CD4-positive, CD25-positive, alpha-beta regulatory T cell (primary cell): ENCODE measurements around the gene WSCD1. TPM values are rescaled to one million over a fixed set of nuclear protein-coding genes. Genes with fewer than 3 reads are reported as not detected.

Experiments used
- ATAC-seq, 2 donors: fragments of 150-1000 bp; cut with Tn5 transposase; one replicate each; pipeline ENCODE4 v1.10.0; 2021; ENCODE audit warnings: low read depth in 2 of 2, moderate number of reproducible peaks in 2 of 2, moderate library complexity in 1 of 2
- DNase-seq, 3 donors: peaks; one replicate each; pipeline versions ENCODE4 v3.0.0 to v3.0.0-alpha.2; 2012 to 2022; ENCODE audit warnings: mixed read lengths in 1 of 3
- H3K27ac ChIP-seq: one replicate; pipeline ENCODE4 v1.7.0; 2013; ENCODE audit warnings: mild to moderate bottlenecking, low read length; ENCODE audit not compliant: insufficient read depth, poor library complexity, severe bottlenecking
- H3K27me3 ChIP-seq: one replicate; pipeline ENCODE4 v1.7.0; 2013; ENCODE audit warnings: low read length; ENCODE audit not compliant: control insufficient read depth, insufficient read depth
- H3K36me3 ChIP-seq: one replicate; pipeline ENCODE4 v1.7.0; 2013; ENCODE audit warnings: mild to moderate bottlenecking, low read length, moderate library complexity; ENCODE audit not compliant: control insufficient read depth, insufficient read depth
- H3K4me1 ChIP-seq: 2 replicates; pipeline ENCODE4 v1.7.0; 2013; ENCODE audit warnings: mild to moderate bottlenecking, low read length; ENCODE audit not compliant: insufficient read depth, control insufficient read depth, poor library complexity, severe bottlenecking
- H3K4me3 ChIP-seq: one replicate; pipeline ENCODE4 v1.7.0; 2013; ENCODE audit warnings: low read depth, mild to moderate bottlenecking, low read length, moderate library complexity
- H3K9me3 ChIP-seq, 2 experiments: 1 replicate in 1 of 2; 2 replicates in 1 of 2; pipeline ENCODE4 v1.7.0; 2013; ENCODE audit warnings: low read length in 2 of 2, mild to moderate bottlenecking in 1 of 2, moderate library complexity in 1 of 2; ENCODE audit not compliant: control insufficient read depth in 2 of 2
- H3K27ac Mint-ChIP-seq, 3 donors: one replicate each; pipeline ENCODE4 v1.8.0; 2020 to 2022; ENCODE audit warnings: mild to moderate bottlenecking in 3 of 3, mixed read lengths in 3 of 3, moderate library complexity in 2 of 3
- H3K27me3 Mint-ChIP-seq: one replicate; pipeline ENCODE4 v1.8.0; 2022; ENCODE audit warnings: mild to moderate bottlenecking, mixed read lengths
- H3K36me3 Mint-ChIP-seq: one replicate; pipeline ENCODE4 v1.8.0; 2020; ENCODE audit warnings: mixed read lengths
- H3K4me1 Mint-ChIP-seq, 4 donors: one replicate each; pipeline ENCODE4 v1.8.0; 2020 to 2022; ENCODE audit warnings: mixed read lengths in 4 of 4, mild to moderate bottlenecking in 1 of 4
- H3K4me3 Mint-ChIP-seq, 4 donors: one replicate each; pipeline ENCODE4 v1.8.0; 2020 to 2022; ENCODE audit warnings: mild to moderate bottlenecking in 4 of 4, mixed read lengths in 4 of 4, moderate library complexity in 3 of 4
- H3K9me3 Mint-ChIP-seq, 7 donors: one replicate each; pipeline ENCODE4 v1.8.0; 2020 to 2022; ENCODE audit warnings: mixed read lengths in 7 of 7, mild to moderate bottlenecking in 3 of 7, moderate library complexity in 2 of 7
- polyA plus RNA-seq, 4 donors: library from polyadenylated mRNA; unstranded; fragments of 300-500 nt; fragmentation: Illumina TruSeq; gene quantifications; one replicate each; pipeline ENCODE4 v1.2.3, GENCODE V29; 2021
- total RNA-seq: library from RNA; stranded (reverse); gene quantifications from one replicate; pipeline ENCODE4 v1.2.3, GENCODE V29; 2022

WSCD1 gene
- total and polyA plus RNA-seq, 5 donors from 2014 or later: not detected

DNA sequence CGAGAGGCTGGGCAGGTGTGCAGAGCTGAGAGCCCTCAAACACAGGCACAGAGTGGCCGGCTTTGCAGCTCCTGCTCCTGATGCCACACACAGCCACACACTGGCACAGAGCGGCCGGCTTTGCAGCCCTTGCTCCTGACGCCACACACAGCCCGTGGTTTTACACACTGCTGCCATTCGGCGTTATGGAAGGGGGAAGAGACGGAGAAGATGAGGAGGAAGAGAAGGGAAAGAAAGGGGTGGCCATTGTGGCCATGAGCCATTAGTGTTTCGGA lies 26.8 kb downstream of the WSCD1 start:
- no peak overlapping the region for H3K4me3 Mint-ChIP-seq
- Histone ChIP-seq H3K4me3 (no peak overlapping the region), H3K27ac (no peak overlapping the region), H3K9me3 (no peaks in the 10 kb centered on the region), H3K27me3 (no peaks in the 10 kb centered on the region), H3K4me1 (no peaks in the 10 kb centered on the region), H3K36me3 (no peaks in the 10 kb centered on the region)
- ATAC-seq (no peak), DNase-seq (no peak)
- no peaks in the 10 kb centered on the region for H3K36me3 Mint-ChIP-seq
- H3K27me3 Mint-ChIP-seq: peaks cover 4% of the 10 kb centered on the region
- H3K27ac Mint-ChIP-seq: no peak overlapping the region
- H3K9me3 Mint-ChIP-seq: peaks cover 0 to 3% (median 0%) of the 10 kb centered on the region in 7 donors
- no peaks in the 10 kb centered on the region for H3K4me1 Mint-ChIP-seq

DNA sequence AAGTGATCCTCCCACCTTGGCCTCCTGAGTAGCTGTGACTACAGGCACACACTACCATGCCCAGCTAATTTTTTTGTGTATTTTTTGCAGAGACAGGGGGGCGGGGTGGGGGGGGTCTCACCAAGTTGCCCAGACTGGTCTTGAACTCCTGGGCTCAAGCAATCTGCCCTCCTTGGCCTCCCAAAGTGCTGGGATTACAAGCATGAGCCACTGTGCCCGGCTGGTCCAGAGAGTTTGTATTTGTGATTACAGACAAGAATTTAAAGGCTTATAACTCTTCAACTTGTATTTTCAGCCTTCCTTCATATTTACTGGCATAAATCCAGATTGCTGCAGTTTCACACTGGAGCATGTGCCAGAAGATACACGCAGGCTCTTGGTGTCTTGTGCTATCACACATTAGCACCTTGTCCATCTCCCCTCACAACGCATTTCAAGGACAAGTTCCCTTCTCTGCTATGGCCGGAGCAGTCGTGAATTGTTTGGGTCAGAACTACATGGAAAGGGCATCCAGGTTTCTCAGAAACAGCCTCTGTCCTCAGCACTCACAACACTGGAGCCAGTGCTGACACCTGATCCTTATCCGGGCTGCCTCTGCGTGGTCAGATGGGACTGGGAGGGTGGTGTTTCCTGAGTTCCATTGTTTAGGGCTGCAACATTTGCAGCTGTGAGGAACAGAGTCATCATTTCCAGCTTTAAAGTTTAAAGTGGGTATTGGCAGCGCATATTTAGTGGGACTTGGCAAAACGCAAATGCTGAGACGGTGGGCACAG lies 28.1 kb downstream of the WSCD1 start:
- Mint-ChIP-seq H3K4me1 (no peaks in the 10 kb centered on the region), H3K36me3 (no peaks in the 10 kb centered on the region), H3K27me3 (peaks cover 4% of the 10 kb centered on the region), H3K27ac (no peak overlapping the region), H3K4me3 (peak overlapping the region in 1 of 4 donors; percentile 68), H3K9me3 (peaks cover 0 to 3% (median 0%) of the 10 kb centered on the region in 7 donors)
- Histone ChIP-seq H3K36me3 (no peaks in the 10 kb centered on the region), H3K4me3 (no peak overlapping the region), H3K27me3 (no peaks in the 10 kb centered on the region), H3K9me3 (no peaks in the 10 kb centered on the region), H3K4me1 (no peaks in the 10 kb centered on the region), H3K27ac (no peak overlapping the region)
- DNase-seq (no peak), ATAC-seq (no peak)

DNA sequence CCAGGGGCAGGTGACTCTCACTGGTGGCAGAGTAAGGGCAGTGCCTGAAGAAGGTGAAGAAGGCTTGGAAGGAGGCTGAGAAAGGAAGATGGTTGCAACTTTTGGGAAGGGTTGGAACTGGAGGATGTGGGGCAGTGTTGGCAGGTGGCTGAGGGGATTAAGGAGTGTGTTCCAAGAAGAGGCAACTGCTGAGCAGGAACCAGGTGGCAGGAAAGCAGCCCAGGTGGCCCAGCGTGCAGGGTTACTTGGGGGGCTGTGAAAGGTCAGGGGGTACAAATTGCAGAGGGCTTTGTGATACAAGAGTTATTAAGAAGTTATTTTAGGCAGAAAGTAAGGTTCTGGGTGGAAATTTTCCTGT lies 28.6 kb downstream of the WSCD1 start:
- DNase-seq: no peak
- Mint-ChIP-seq H3K27me3 (peaks cover 4% of the 10 kb centered on the region), H3K36me3 (no peaks in the 10 kb centered on the region), H3K9me3 (peaks cover 0 to 3% (median 0%) of the 10 kb centered on the region in 7 donors), H3K27ac (no peak overlapping the region), H3K4me1 (no peaks in the 10 kb centered on the region), H3K4me3 (peak overlapping the region in 1 of 4 donors; percentile 68)
- ATAC-seq: no peak
- H3K9me3 ChIP-seq: no peaks in the 10 kb centered on the region
- no peaks in the 10 kb centered on the region for H3K36me3 ChIP-seq
- H3K27me3 ChIP-seq: no peaks in the 10 kb centered on the region
- no peaks in the 10 kb centered on the region for H3K4me1 ChIP-seq
- H3K4me3 ChIP-seq: no peak overlapping the region
- no peak overlapping the region for H3K27ac ChIP-seq

DNA sequence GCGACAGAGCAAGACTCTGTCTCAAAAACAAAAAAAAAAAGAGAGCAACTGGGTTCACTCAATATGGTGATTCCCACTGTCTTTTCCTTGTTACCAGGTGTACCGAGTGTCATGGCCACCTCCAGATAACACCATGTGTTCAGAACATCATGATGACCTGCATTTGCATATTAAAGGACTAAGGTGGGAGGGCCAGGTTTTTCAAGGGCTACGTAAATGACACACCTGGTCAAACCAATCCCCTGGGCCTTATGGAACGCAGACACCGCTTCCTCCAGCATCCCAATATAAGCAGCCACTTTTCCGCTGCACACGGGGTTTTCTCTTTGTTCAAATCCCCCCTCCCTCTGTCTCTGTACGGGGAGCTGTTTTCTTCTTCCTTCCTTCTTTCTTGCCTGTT lies 29.3 kb downstream of the WSCD1 start:
- no peak for DNase-seq
- H3K27ac Mint-ChIP-seq: no peak overlapping the region
- no peak overlapping the region for H3K4me3 ChIP-seq
- H3K27ac ChIP-seq: no peak overlapping the region
- peaks cover 0 to 3% (median 0%) of the 10 kb centered on the region in 7 donors for H3K9me3 Mint-ChIP-seq
- no peaks in the 10 kb centered on the region for H3K27me3 ChIP-seq
- H3K4me1 Mint-ChIP-seq: no peaks in the 10 kb centered on the region
- H3K36me3 ChIP-seq: no peaks in the 10 kb centered on the region
- peaks cover 4% of the 10 kb centered on the region for H3K27me3 Mint-ChIP-seq
- no peaks in the 10 kb centered on the region for H3K4me1 ChIP-seq
- H3K36me3 Mint-ChIP-seq: no peaks in the 10 kb centered on the region
- no peaks in the 10 kb centered on the region for H3K9me3 ChIP-seq
- ATAC-seq: no peak
- H3K4me3 Mint-ChIP-seq: no peak overlapping the region

DNA sequence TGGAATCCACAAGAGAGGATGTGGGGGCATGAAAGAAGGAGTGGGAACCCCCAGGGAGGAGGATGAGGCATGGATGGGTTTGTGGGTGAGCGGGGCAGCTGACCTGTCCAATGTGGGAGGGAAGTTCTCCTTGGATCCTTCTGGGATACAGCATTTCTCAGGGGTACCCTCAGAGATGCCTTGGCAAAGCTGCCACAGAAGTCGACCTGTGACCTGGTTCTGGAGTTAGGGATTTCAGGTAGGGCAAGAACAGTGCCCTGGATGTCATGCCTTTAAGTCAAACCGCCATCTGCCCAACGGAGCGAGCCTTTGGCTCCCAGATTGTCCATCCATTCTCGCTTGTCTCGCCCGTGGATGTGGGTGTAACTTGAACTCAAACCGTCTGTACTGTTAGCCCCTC lies 30.0 kb downstream of the WSCD1 start:
- peaks cover 4% of the 10 kb centered on the region for H3K27me3 Mint-ChIP-seq
- no peaks in the 10 kb centered on the region for H3K36me3 ChIP-seq
- no peak overlapping the region for H3K27ac ChIP-seq
- no peak overlapping the region for H3K4me3 ChIP-seq
- no peak overlapping the region for H3K27ac Mint-ChIP-seq
- peaks cover 0 to 3% (median 0%) of the 10 kb centered on the region in 7 donors for H3K9me3 Mint-ChIP-seq
- ATAC-seq: no peak
- H3K9me3 ChIP-seq: no peaks in the 10 kb centered on the region
- H3K36me3 Mint-ChIP-seq: no peaks in the 10 kb centered on the region
- H3K4me1 Mint-ChIP-seq: no peaks in the 10 kb centered on the region
- H3K4me3 Mint-ChIP-seq: no peak overlapping the region
- H3K4me1 ChIP-seq: no peaks in the 10 kb centered on the region
- H3K27me3 ChIP-seq: no peaks in the 10 kb centered on the region
- DNase-seq: no peak

DNA sequence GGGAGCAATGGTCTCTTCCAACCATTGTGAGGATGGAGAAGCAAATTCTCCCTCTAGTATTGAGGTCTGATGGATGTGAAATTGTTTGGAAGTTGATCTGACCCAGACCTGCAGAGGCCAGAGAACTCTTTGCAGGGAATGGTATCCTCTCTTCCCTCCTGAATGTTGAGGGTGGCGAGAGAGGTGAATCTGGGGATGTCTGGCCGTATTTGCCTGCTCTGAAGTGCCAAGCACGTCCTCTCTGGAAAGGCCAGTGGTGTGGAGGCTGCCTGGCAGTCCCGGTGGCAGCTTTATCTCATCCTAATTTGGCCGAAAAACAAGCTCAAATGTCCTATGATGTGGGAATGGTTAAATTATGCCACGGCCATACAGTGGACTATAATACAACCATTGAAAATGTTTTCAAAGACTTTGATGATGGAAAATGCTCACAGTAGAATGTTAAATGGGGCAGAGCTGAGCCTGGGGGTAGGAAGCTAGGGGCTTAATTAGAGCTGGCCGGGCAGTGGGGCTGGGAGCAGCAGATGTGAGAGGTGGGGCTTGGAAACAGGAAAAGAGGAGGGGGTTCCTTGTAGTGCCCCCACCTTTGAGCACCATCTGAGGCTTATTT lies 30.8 kb downstream of the WSCD1 start:
- Histone ChIP-seq H3K36me3 (no peaks in the 10 kb centered on the region), H3K4me1 (no peaks in the 10 kb centered on the region), H3K9me3 (no peaks in the 10 kb centered on the region), H3K4me3 (no peak overlapping the region), H3K27me3 (no peaks in the 10 kb centered on the region), H3K27ac (no peak overlapping the region)
- no peak overlapping the region for H3K27ac Mint-ChIP-seq
- H3K36me3 Mint-ChIP-seq: no peaks in the 10 kb centered on the region
- H3K4me1 Mint-ChIP-seq: no peaks in the 10 kb centered on the region
- ATAC-seq: no peak
- peaks cover 4% of the 10 kb centered on the region for H3K27me3 Mint-ChIP-seq
- no peak overlapping the region for H3K4me3 Mint-ChIP-seq
- DNase-seq: no peak
- peaks cover 0 to 3% (median 0%) of the 10 kb centered on the region in 7 donors for H3K9me3 Mint-ChIP-seq

DNA sequence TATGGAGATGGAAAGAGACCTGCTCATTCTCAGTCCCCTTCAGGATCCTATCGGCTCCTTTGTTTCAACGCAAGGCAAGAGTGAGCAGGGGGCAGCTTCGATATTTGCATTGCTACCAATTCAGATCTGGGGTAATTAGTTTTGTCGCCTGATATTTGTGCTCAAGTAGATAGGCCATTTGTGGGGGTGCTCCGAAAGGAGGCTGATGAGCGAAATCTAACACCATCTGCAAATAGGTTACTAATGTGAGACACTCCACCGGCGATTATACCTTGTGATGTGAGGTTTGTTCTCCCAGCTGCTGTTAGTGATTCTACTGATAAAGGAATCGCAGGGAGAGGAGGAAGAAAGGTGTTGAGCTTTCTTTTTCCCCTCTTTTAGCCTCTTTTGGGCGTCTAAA lies 31.5 kb downstream of the WSCD1 start:
- Histone ChIP-seq H3K36me3 (no peaks in the 10 kb centered on the region), H3K4me3 (no peak overlapping the region), H3K4me1 (no peaks in the 10 kb centered on the region), H3K27me3 (no peaks in the 10 kb centered on the region), H3K27ac (no peak overlapping the region), H3K9me3 (peaks cover 0 to 5% of the 10 kb centered on the region in 2 experiments)
- Mint-ChIP-seq H3K4me1 (no peaks in the 10 kb centered on the region), H3K36me3 (no peaks in the 10 kb centered on the region), H3K9me3 (peaks cover 0 to 4% (median 0%) of the 10 kb centered on the region in 7 donors), H3K27me3 (peaks cover 4% of the 10 kb centered on the region), H3K27ac (no peak overlapping the region), H3K4me3 (no peak overlapping the region)
- ATAC-seq (no peak), DNase-seq (no peak)

DNA sequence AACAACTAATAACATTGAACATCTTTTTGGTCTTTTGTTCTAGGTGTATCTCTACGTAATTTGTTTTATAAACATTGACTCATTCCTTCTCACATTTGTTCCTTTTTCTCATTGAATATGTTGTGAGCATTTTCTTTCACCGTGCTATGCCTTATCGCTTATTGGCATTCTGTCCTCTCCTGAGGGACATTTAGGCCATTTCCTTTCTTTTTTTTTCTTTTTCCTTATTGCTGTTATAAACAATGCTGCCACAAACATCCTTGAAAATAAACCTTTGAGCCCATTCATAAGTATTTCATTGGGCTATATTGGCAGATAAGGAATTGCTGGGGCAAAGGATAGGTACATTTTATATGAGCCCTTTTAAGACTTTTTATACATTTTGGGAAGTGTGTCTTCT lies 32.4 kb downstream of the WSCD1 start:
- no peaks in the 10 kb centered on the region for H3K4me1 ChIP-seq
- no peaks in the 10 kb centered on the region for H3K27me3 ChIP-seq
- H3K36me3 Mint-ChIP-seq: no peaks in the 10 kb centered on the region
- ATAC-seq (no peak), DNase-seq (no peak)
- H3K27me3 Mint-ChIP-seq: peaks cover 4% of the 10 kb centered on the region
- no peaks in the 10 kb centered on the region for H3K4me1 Mint-ChIP-seq
- H3K27ac Mint-ChIP-seq: no peak overlapping the region
- peaks cover 0 to 4% (median 0%) of the 10 kb centered on the region in 7 donors for H3K9me3 Mint-ChIP-seq
- no peak overlapping the region for H3K27ac ChIP-seq
- no peak overlapping the region for H3K4me3 ChIP-seq
- peaks cover 0 to 5% of the 10 kb centered on the region in 2 experiments for H3K9me3 ChIP-seq
- H3K4me3 Mint-ChIP-seq: no peak overlapping the region
- no peaks in the 10 kb centered on the region for H3K36me3 ChIP-seq
